BJ (cell line): Measurements from ENCODE around the gene ZBTB1. TPM values are rescaled to one million over a fixed set of nuclear protein-coding genes. Genes with fewer than 3 reads are reported as not detected.
"Not testable (repeated sequence)": the region's sequence is repeated elsewhere in the genome, so short reads cannot be mapped to it uniquely, and the experiment has no call there.

Experiments used
- CTCF ChIA-PET: fragments of 350-600 bp; formaldehyde crosslinking; extraction: SDS; loops from one replicate; lab custom pipeline; 2021; ENCODE audit warnings: antibody characterized with exemption, inconsistent platforms; lab: Yijun Ruan, JAX
- POLR2A ChIA-PET: fragments of 300-600 bp; sonication (Branson Sonifier 250); formaldehyde crosslinking; extraction: SDS; loops from one replicate; lab custom pipeline; 2021; ENCODE audit warnings: antibody characterized with exemption; lab: Charles Lee
- DNase-seq: peaks from one replicate; pipeline ENCODE4 v3.0.0-alpha.2; 2011; ENCODE audit warnings: low read depth
- H3K27me3 ChIP-seq: 2 replicates; pipeline ENCODE4 v1.6.0; 2011; ENCODE audit warnings: low read length; ENCODE audit not compliant: control insufficient read depth, insufficient read depth
- H3K36me3 ChIP-seq: 2 replicates; pipeline ENCODE4 v1.5.1; 2011; ENCODE audit warnings: low read length; ENCODE audit not compliant: control insufficient read depth, insufficient read depth
- H3K4me3 ChIP-seq: 2 replicates; pipeline ENCODE4 v1.5.1; 2011; ENCODE audit warnings: low read depth, mild to moderate bottlenecking, control low read depth, low read length
- polyA plus RNA-seq: library from polyadenylated mRNA; depleted of rRNA; stranded (reverse); fragments of >200 nt; gene quantifications from 2 replicates; pipeline ENCODE4 v1.2.3, GENCODE V29; 2011
- TF ChIP-seq, protein P1 (sequence below): IDR thresholded peaks from 2 replicates; pipeline ENCODE4 v1.5.1; 2011; ENCODE audit warnings: low read depth, mild to moderate bottlenecking, control low read depth, inconsistent platforms, low read length, moderate library complexity; ENCODE audit not compliant: insufficient read depth

The ZBTB1 gene
- polyA plus RNA-seq, 1 experiment, result 16.0 TPM

DNA sequence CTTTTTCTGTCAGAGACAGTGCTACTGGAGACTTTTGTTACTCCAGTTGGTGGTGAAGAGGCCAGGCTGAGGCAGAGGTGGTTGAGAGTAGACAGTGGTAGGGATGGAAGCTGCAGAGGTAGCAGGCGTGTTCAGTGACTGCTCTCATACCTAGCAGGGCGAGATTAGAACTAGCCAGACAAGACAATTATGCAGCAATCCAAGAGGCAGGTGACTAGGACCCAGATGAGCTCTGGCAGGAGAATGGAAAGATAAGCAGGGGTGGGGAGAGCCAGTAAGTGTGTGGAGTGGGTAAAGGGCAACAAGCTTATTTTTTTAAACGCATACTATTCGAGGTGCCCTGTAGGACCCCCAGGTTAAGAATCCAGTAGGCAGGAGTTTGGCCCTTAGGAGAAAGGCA, 50.0 kb downstream of the ZBTB1 start:
- no peaks in the 10 kb centered on the region for H3K36me3 ChIP-seq
- CTCF ChIA-PET, result no interaction called here
- no peaks in the 10 kb centered on the region for H3K27me3 ChIP-seq
- H3K4me3 ChIP-seq, result no peak overlapping the region
- TF ChIP-seq, protein P1, sequence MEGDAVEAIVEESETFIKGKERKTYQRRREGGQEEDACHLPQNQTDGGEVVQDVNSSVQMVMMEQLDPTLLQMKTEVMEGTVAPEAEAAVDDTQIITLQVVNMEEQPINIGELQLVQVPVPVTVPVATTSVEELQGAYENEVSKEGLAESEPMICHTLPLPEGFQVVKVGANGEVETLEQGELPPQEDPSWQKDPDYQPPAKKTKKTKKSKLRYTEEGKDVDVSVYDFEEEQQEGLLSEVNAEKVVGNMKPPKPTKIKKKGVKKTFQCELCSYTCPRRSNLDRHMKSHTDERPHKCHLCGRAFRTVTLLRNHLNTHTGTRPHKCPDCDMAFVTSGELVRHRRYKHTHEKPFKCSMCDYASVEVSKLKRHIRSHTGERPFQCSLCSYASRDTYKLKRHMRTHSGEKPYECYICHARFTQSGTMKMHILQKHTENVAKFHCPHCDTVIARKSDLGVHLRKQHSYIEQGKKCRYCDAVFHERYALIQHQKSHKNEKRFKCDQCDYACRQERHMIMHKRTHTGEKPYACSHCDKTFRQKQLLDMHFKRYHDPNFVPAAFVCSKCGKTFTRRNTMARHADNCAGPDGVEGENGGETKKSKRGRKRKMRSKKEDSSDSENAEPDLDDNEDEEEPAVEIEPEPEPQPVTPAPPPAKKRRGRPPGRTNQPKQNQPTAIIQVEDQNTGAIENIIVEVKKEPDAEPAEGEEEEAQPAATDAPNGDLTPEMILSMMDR, result no peak
- DNase-seq, result no peak
- POLR2A ChIA-PET, result no interaction called here

DNA sequence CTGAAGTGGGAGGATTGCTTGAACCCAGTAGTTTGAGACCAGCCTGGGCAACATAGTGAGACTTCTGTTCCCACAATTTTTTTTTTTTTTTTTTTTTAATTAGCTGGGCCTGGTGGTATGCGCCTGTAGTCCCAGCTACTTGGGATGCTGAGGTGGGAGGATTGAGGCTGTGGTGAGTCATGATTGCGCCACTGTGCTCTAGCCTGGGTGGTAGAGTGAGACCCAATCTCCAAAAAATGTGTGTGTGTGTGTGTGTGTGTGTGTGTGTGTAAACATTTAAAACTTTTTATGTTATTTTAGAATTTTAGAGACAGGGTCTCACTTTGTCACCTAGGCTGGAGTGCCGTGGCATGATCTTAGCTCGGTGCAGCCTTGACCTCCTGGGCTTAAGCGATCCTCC, 52.0 kb downstream of the ZBTB1 start:
- Histone ChIP-seq H3K4me3 (no peak overlapping the region), H3K27me3 (no peaks in the 10 kb centered on the region), H3K36me3 (no peaks in the 10 kb centered on the region)
- TF ChIP-seq, protein P1, result no peak
- DNase-seq, result peak; percentile 43
- POLR2A ChIA-PET, result interaction anchor here (0.5 to 0.6 kb wide), 2 partner anchors 16 to 68 kb away, joined by 3 to 4 read pairs; partner anchors contain the start of gene HSPA2
- CTCF ChIA-PET, result interaction anchor here (0.7 to 1.6 kb wide), 5 partner anchors 9 to 80 kb away, joined by 3 to 8 read pairs (median 3); no protein-coding TSS in a partner anchor

DNA sequence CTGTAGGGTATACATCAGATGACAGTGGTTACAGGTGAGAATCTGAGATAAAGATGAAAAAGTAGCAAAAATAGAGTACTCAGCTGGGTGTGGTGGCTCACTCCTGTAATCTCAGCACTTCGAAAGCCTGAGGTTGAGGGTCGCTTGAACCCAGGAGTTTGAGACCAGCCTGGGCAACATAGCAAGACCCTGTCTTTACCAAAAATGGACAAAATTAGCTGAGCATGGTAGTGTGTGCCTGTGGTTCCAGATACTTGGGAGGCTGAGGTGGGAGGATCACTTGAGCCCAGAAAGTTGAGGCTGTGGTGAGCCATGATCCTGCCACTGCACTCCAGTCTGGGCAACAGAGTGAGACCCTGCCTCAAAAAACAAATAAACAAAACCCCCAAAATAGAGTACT, 53.6 kb downstream of the ZBTB1 start:
- H3K36me3 ChIP-seq, H3K27me3 ChIP-seq, DNase-seq, H3K4me3 ChIP-seq, POLR2A ChIA-PET: not testable (repeated sequence)
- CTCF ChIA-PET, result interaction anchor here (1.0 kb wide), 1 partner anchor 79 kb away, joined by 3 read pairs; no protein-coding TSS in a partner anchor

DNA sequence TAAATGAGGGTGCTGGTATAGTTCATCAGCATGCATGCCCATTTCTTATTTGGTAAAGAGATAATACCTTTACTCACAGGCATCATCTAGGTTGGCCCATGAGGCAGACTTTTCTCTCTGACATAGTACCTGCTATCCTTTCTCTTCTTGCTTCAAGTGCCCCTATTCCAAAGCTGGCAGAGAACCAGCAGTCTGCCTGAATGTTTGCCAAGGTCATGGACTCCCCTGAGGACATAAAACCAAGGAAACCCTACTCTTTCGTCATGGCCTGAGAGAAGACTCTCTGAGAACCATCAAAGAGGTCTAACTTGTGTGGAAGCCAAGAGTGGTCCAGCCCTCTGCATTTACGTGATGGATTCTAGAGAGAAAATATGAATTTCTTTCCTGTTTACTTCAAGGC, 57.1 kb downstream of the ZBTB1 start:
- TF ChIP-seq, protein P1, result no peak
- ChIA-PET POLR2A (no interaction called here), CTCF (no interaction called here)
- no peak for DNase-seq
- H3K36me3 ChIP-seq, result no peaks in the 10 kb centered on the region
- no peak overlapping the region for H3K4me3 ChIP-seq
- no peaks in the 10 kb centered on the region for H3K27me3 ChIP-seq

DNA sequence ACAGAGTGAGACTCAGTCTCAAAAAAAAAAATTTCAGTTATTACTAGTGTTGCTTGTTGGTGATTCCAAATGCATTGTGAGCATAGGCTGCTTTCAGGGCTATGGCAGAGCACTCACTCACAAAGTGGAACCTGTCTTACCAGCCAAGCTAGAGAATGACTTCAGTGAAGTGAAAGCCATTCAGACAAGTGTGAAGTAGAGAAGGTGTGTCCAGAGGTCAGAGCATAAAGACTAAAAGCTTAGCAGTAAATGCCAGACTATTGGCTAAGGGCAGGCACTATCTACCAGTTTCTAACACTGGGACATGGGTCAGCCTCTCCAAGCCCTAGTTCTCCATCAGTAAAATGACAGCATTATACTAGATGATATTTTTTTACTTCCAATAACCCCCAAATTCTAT, 57.9 kb downstream of the ZBTB1 start:
- DNase-seq, result no peak
- TF ChIP-seq, protein P1, result no peak
- CTCF ChIA-PET, result no interaction called here
- Histone ChIP-seq H3K36me3 (no peaks in the 10 kb centered on the region), H3K27me3 (no peaks in the 10 kb centered on the region), H3K4me3 (no peak overlapping the region)
- POLR2A ChIA-PET, result no interaction called here

DNA sequence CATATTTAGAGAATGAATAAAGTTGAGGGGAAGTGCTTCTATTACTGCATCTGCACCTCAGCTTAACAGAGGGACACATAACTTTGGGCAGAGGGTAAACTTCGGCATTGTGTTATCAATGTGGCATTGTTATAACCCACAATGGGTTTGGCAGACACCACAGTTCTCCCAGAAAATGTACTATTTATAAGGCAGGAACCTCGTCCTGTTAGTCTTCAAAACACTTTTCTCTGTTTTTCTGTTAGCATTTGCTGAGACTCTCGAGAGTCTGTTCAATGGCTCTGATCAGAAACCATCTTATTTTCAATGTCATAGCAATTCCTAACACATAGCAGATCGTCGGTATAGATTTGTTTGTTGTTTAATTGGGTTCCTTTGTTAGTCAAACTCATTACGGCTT, 59.1 kb downstream of the ZBTB1 start:
- ChIA-PET POLR2A (no interaction called here), CTCF (interaction anchor here (1.1 kb wide), 1 partner anchor 24 kb away, joined by 4 read pairs; the partner anchor contains the start of gene HSPA2)
- Histone ChIP-seq H3K4me3 (no peak overlapping the region), H3K36me3 (no peaks in the 10 kb centered on the region), H3K27me3 (no peaks in the 10 kb centered on the region)
- TF ChIP-seq, protein P1, result no peak
- no peak for DNase-seq
